ENCODE results near the gene USP44. TPM values are rescaled to one million over a fixed set of nuclear protein-coding genes. Genes with fewer than 3 reads are reported as not detected.

USP44 gene
- total and polyA plus RNA-seq, 2 of the 8 experiments (the other 6 are each of a cell fraction or from before 2014, with no cell fraction given): 129 to 197 TPM

GRCh38 chr12:95499772-95500171 is 51.5 kb downstream of the USP44 start:
- H3K14ac ChIP-seq (ENCODE audit: insufficient read length): no peak overlapping the region
- H2BK12ac ChIP-seq (ENCODE audit: low read depth, low read length): no peak overlapping the region
- no peak overlapping the region for H2AK5ac ChIP-seq (ENCODE audit: low read depth, low read length)
- no peaks in the 10 kb centered on the region for H3K27me3 ChIP-seq (replicated peaks in 1 of 4; ENCODE audit: control insufficient read depth in 3 of 4, extremely low read depth in 1 of 4, insufficient read depth in 3 of 4, low read length in 3 of 4)
- 98% methylated on average over 2 of the region's 2 CpGs; no CpG with 5 or more reads in 1 of the 2 experiments for WGBS, 2 experiments (ENCODE audit: extremely low coverage in 1 of 2, insufficient coverage in 1 of 2, insufficient read length in 1 of 2, insufficient replicate concordance in 2 of 2, low coverage in 1 of 2, low lambda C conversion rate in 2 of 2, missing lambda C conversion rate in 1 of 2)
- FAIRE-seq (no peak), DNase-seq (ENCODE audit: low read depth in 1 of 2, low spot score in 2 of 2) (no peak)
- H4K91ac ChIP-seq (replicated peaks; ENCODE audit: insufficient read length, low read length): no peak overlapping the region
- no peak overlapping the region for H3K4ac ChIP-seq (replicated peaks; ENCODE audit: insufficient read length, low read depth, low read length)
- ChIA-PET CTCF (ENCODE audit: partially characterized antibody) (no interaction called here), POLR2A (ENCODE audit: partially characterized antibody) (no interaction called here)
- H2AFZ ChIP-seq (ENCODE audit: low read length): no peak overlapping the region
- H3K79me1 ChIP-seq (ENCODE audit: low read depth, low read length): peaks cover 3% of the 10 kb centered on the region; the same call in 1 of the 2 replicates
- no peak overlapping the region for H3K4me2 ChIP-seq (ENCODE audit: insufficient read depth in 1 of 2, low read depth in 2 of 2, low read length in 2 of 2)
- H3K36me3 ChIP-seq (ENCODE audit: control insufficient read depth in 2 of 4, insufficient read depth in 4 of 4, low read length in 3 of 4): peaks cover 11 to 66% (median 35%) of the 10 kb centered on the region in 4 experiments
- no peak overlapping the region for H4K5ac ChIP-seq (ENCODE audit: insufficient read length, low read depth, low read length)
- no peaks in the 10 kb centered on the region for H3K9me3 ChIP-seq (ENCODE audit: insufficient read depth in 2 of 2, low read depth in 1 of 2, low read length in 1 of 2)
- no peak overlapping the region for H3K27ac ChIP-seq (ENCODE audit: low read depth, low read length)
- H2BK120ac ChIP-seq (replicated peaks; ENCODE audit: low read depth, low read length): no peak overlapping the region
- H4K8ac ChIP-seq (ENCODE audit: extremely low read depth, insufficient read depth, low read length): no peak overlapping the region
- no peak overlapping the region for H2BK20ac ChIP-seq (ENCODE audit: low read length)
- no peak overlapping the region for H3K56ac ChIP-seq (replicated peaks; ENCODE audit: insufficient read length, low read depth, low read length)
- no peaks in the 10 kb centered on the region for H3K23me2 ChIP-seq (ENCODE audit: low read depth, low read length)
- no peak overlapping the region for H2BK5ac ChIP-seq (ENCODE audit: low read depth, low read length)
- no peak overlapping the region for H3K9ac ChIP-seq (replicated peaks in 1 of 4; ENCODE audit: extremely low read depth in 1 of 4, low read depth in 3 of 4, low read length in 3 of 4)
- no peak for TF ChIP-seq KDM5A (IDR thresholded peaks at IDR 0.05; ENCODE audit: low read length)
- no peak for TF ChIP-seq BRCA1 (IDR thresholded peaks at IDR 0.05; ENCODE audit: low read depth, low read length)
- no peak for TF ChIP-seq MAX (IDR thresholded peaks at IDR 0.05)
- no peak for TF ChIP-seq CTCF (IDR thresholded peaks at IDR 0.05; ENCODE audit: control extremely low read depth in 1 of 3, insufficient read depth in 1 of 3, low read depth in 1 of 3, low read length in 3 of 3)
- TF ChIP-seq ASH2L (IDR thresholded peaks at IDR 0.05; ENCODE audit: low read length): no peak
- no peak for TF ChIP-seq BACH1 (IDR thresholded peaks at IDR 0.05; ENCODE audit: low read length)
- no peak for TF ChIP-seq HDAC2 (IDR thresholded peaks at IDR 0.05; ENCODE audit: borderline replicate concordance in 1 of 2, low read depth in 2 of 2, low read length in 2 of 2)
- TF ChIP-seq SP1 (IDR thresholded peaks at IDR 0.05; ENCODE audit: low read depth, low read length): no peak
- TF ChIP-seq SIN3A (conservative IDR thresholded peaks at IDR 0.05 in 1 of 2, IDR thresholded peaks at IDR 0.05 in 1 of 2; ENCODE audit: low read depth in 1 of 2, low read length in 2 of 2): no peak
- TF ChIP-seq RNF2 (IDR thresholded peaks at IDR 0.05; ENCODE audit: borderline replicate concordance, low read depth, low read length, missing control alignments, poor library complexity, severe bottlenecking): no peak
- no peak for TF ChIP-seq HDAC6 (IDR thresholded peaks at IDR 0.05; ENCODE audit: low read depth, low read length)
- H3K79me2 ChIP-seq (ENCODE audit: control insufficient read depth in 1 of 2, insufficient read depth in 2 of 2, low read length in 2 of 2): peaks cover 0 to 28% of the 10 kb centered on the region in 2 experiments; a peak in 2 of 4 replicates
- H3K4me3 ChIP-seq (ENCODE audit: extremely low read depth in 1 of 4, insufficient read depth in 2 of 4, low read depth in 3 of 4, low read length in 4 of 4): no peak overlapping the region
- H3K18ac ChIP-seq (ENCODE audit: extremely low read depth, low read length): no peak overlapping the region
- no peak overlapping the region for H3K23ac ChIP-seq (ENCODE audit: insufficient read length)
- peaks cover 3 to 4% of the 10 kb centered on the region in 2 experiments for H4K20me1 ChIP-seq (replicated peaks in 1 of 2; ENCODE audit: control insufficient read depth in 1 of 2, insufficient read depth in 2 of 2, low read length in 2 of 2)
- H2BK15ac ChIP-seq (ENCODE audit: low read length): no peak overlapping the region
- H3K4me1 ChIP-seq (replicated peaks in 1 of 4; ENCODE audit: control insufficient read depth in 3 of 4, insufficient read depth in 4 of 4, low read length in 3 of 4): no peaks in the 10 kb centered on the region
